ENCODE data around the gene GABRB3. TPM values are rescaled to one million over a fixed set of nuclear protein-coding genes. Genes with fewer than 3 reads are reported as not detected.

The GABRB3 gene
- total RNA-seq, 1 experiment from 2014 or later, result 0.13 TPM

GRCh38 chr15:26758079-26758478 lies 14.8 kb downstream of the GABRB3 start:
- Histone ChIP-seq H3K27ac (ENCODE audit: low read length) (no peak overlapping the region), H3K4me3 (ENCODE audit: low read depth in 2 of 2, low read length in 2 of 2) (no peak overlapping the region), H3K4me1 (ENCODE audit: control insufficient read depth, insufficient read depth, low read length) (no peaks in the 10 kb centered on the region), H3K27me3 (ENCODE audit: control insufficient read depth, insufficient read depth, low read length) (no peaks in the 10 kb centered on the region), H3K36me3 (ENCODE audit: control insufficient read depth, insufficient read depth, low read length) (no peaks in the 10 kb centered on the region), H3K9me3 (ENCODE audit: control insufficient read depth, insufficient read depth, low read depth, low read length) (no peaks in the 10 kb centered on the region)
- TF ChIP-seq TCF7L2 (IDR thresholded peaks at IDR 0.05; ENCODE audit: low read depth, low read length), result no peak
- no peak for TF ChIP-seq POLR2AphosphoS5 (IDR thresholded peaks at IDR 0.05; ENCODE audit: low read depth, low read length)
- TF ChIP-seq SIN3A (IDR thresholded peaks at IDR 0.05; ENCODE audit: borderline replicate concordance, insufficient read depth, low read depth, low read length), result no peak
- ChIA-PET POLR2A (no interaction called here), CTCF (no interaction called here)
- ATAC-seq (no peak), DNase-seq (ENCODE audit: low read depth, low spot score) (no peak)
- BruUV-seq (replicated peaks), result no TSS peak
- in situ Hi-C loops (cut with HindIII; ENCODE audit: low pct_unique_long_range_greater_than_20kb, low sequenced_read_pairs), result no loop called here
- intact Hi-C loops (cut with micrococcal nuclease; ENCODE audit: unreplicated experiment), result no loop called here

GRCh38 chr15:26757141-26757540 lies 15.7 kb downstream of the GABRB3 start:
- TF ChIP-seq TCF7L2 (IDR thresholded peaks at IDR 0.05; ENCODE audit: low read depth, low read length) (no peak), REST (IDR thresholded peaks at IDR 0.05; ENCODE audit: insufficient read depth in 1 of 2, low read depth in 2 of 2, low read length in 1 of 2) (no peak), SIN3A (IDR thresholded peaks at IDR 0.05; ENCODE audit: borderline replicate concordance, insufficient read depth, low read depth, low read length) (no peak), POLR2AphosphoS5 (IDR thresholded peaks at IDR 0.05; ENCODE audit: low read depth, low read length) (no peak), CTCF (IDR thresholded peaks at IDR 0.05) (no peak)
- ChIA-PET POLR2A (no interaction called here), CTCF (no interaction called here)
- H3K4me1 ChIP-seq (ENCODE audit: control insufficient read depth, insufficient read depth, low read length), result no peaks in the 10 kb centered on the region
- in situ Hi-C loops (cut with HindIII; ENCODE audit: low pct_unique_long_range_greater_than_20kb, low sequenced_read_pairs), result no loop called here
- intact Hi-C loops (cut with micrococcal nuclease; ENCODE audit: unreplicated experiment), result no loop called here
- H3K4me3 ChIP-seq (ENCODE audit: low read depth in 2 of 2, low read length in 2 of 2), result no peak overlapping the region
- no peak for ATAC-seq
- no peaks in the 10 kb centered on the region for H3K36me3 ChIP-seq (ENCODE audit: control insufficient read depth, insufficient read depth, low read length)
- no peak overlapping the region for H3K27ac ChIP-seq (ENCODE audit: low read length)
- H3K9me3 ChIP-seq (ENCODE audit: control insufficient read depth, insufficient read depth, low read depth, low read length), result no peaks in the 10 kb centered on the region
- H3K27me3 ChIP-seq (ENCODE audit: control insufficient read depth, insufficient read depth, low read length), result no peaks in the 10 kb centered on the region
- no peak for DNase-seq (ENCODE audit: low read depth, low spot score)
- BruUV-seq (replicated peaks), result no TSS peak

- intact Hi-C loops (cut with micrococcal nuclease; ENCODE audit: unreplicated experiment) (no loop called here), in situ Hi-C loops (cut with HindIII; ENCODE audit: low pct_unique_long_range_greater_than_20kb, low sequenced_read_pairs) (no loop called here)
- no peak for TF ChIP-seq CTCF (IDR thresholded peaks at IDR 0.05)
- TF ChIP-seq TCF7L2 (IDR thresholded peaks at IDR 0.05; ENCODE audit: low read depth, low read length), result no peak
- no peak for TF ChIP-seq POLR2AphosphoS5 (IDR thresholded peaks at IDR 0.05; ENCODE audit: low read depth, low read length)
- TF ChIP-seq REST (IDR thresholded peaks at IDR 0.05; ENCODE audit: insufficient read depth in 1 of 2, low read depth in 2 of 2, low read length in 1 of 2), result no peak
- TF ChIP-seq SIN3A (IDR thresholded peaks at IDR 0.05; ENCODE audit: borderline replicate concordance, insufficient read depth, low read depth, low read length), result no peak
- CTCF ChIA-PET, result no interaction called here
- DNase-seq (ENCODE audit: low read depth, low spot score) (no peak), ATAC-seq (no peak)
- Histone ChIP-seq H3K4me3 (ENCODE audit: low read depth in 2 of 2, low read length in 2 of 2) (no peak overlapping the region), H3K27ac (ENCODE audit: low read length) (no peak overlapping the region), H3K27me3 (ENCODE audit: control insufficient read depth, insufficient read depth, low read length) (no peaks in the 10 kb centered on the region), H3K36me3 (ENCODE audit: control insufficient read depth, insufficient read depth, low read length) (no peaks in the 10 kb centered on the region), H3K4me1 (ENCODE audit: control insufficient read depth, insufficient read depth, low read length) (no peaks in the 10 kb centered on the region), H3K9me3 (ENCODE audit: control insufficient read depth, insufficient read depth, low read depth, low read length) (no peaks in the 10 kb centered on the region)
- no TSS peak for BruUV-seq (replicated peaks)
- POLR2A ChIA-PET, result no interaction called here
Observed at GRCh38 chr15:26744894-26745293, 28.0 kb downstream of the GABRB3 start.

Measured in Panc1 (cell line).